Measurements from ENCODE around the gene GPRC5D.

- no peak for TF ChIP-seq POLR2A (IDR thresholded peaks at IDR 0.05; ENCODE audit: low read depth, low read length)
- no peak for TF ChIP-seq POLR2AphosphoS5 (IDR thresholded peaks at IDR 0.05; ENCODE audit: low read depth, low read length)
These were observed 49.9 kb downstream of the GPRC5D start for GRCh38 chr12:12902036-12902435.
